HEK293T (cell line): ENCODE data around the gene AGPAT2.

Source experiments
- BHLHE40 ChIP-seq: fragments of 450-650 bp; IDR thresholded peaks from 2 replicates; pipeline ENCODE4 v1.6.1; 2016; ENCODE audit warnings: mild to moderate bottlenecking, moderate library complexity, borderline replicate concordance
- CTBP1 ChIP-seq: fragments of 450-650 bp; IDR thresholded peaks from 2 replicates; pipeline ENCODE4 v1.6.1; 2016; ENCODE audit warnings: borderline replicate concordance
- ELF4 ChIP-seq: fragments of 450-650 bp; IDR thresholded peaks from 2 replicates; pipeline ENCODE4 v1.6.1; 2017; ENCODE audit warnings: antibody characterized with exemption
- FOXA1 ChIP-seq: fragments of 450-650 bp; IDR thresholded peaks from 2 replicates; pipeline ENCODE4 v1.6.1; 2016; ENCODE audit warnings: mild to moderate bottlenecking
- FOXM1 ChIP-seq: fragments of 450-650 bp; IDR thresholded peaks from 2 replicates; pipeline ENCODE4 v1.6.1; 2017; ENCODE audit warnings: mild to moderate bottlenecking, borderline replicate concordance
- LEF1 ChIP-seq: fragments of 450-650 bp; IDR thresholded peaks from 2 replicates; pipeline ENCODE4 v1.6.1; 2017; ENCODE audit warnings: mild to moderate bottlenecking, borderline replicate concordance
- NFRKB ChIP-seq: fragments of 450-650 bp; IDR thresholded peaks from 2 replicates; pipeline ENCODE4 v1.6.1; 2016; ENCODE audit warnings: mild to moderate bottlenecking, moderate library complexity
- SUZ12 ChIP-seq: fragments of 450-650 bp; IDR thresholded peaks from 2 replicates; pipeline ENCODE4 v1.6.1; 2016; ENCODE audit warnings: mild to moderate bottlenecking
- TARDBP ChIP-seq: fragments of 450-650 bp; IDR thresholded peaks from 2 replicates; pipeline ENCODE4 v1.6.1; 2016

GRCh38 chr9:136687721-136688223 lies 515 bp upstream of the AGPAT2 start:
- TF ChIP-seq BHLHE40 (no peak), TARDBP (no peak), FOXM1 (no peak), CTBP1 (no peak), FOXA1 (no peak), SUZ12 (no peak), LEF1 (no peak), NFRKB (no peak), ELF4 (no peak)
